Measurements from ENCODE around the gene GNA14. TPM values are rescaled to one million over a fixed set of nuclear protein-coding genes. Genes with fewer than 3 reads are reported as not detected.

Gene GNA14
- total RNA-seq, 1 experiment from 2014 or later = 1.3 TPM

DNA sequence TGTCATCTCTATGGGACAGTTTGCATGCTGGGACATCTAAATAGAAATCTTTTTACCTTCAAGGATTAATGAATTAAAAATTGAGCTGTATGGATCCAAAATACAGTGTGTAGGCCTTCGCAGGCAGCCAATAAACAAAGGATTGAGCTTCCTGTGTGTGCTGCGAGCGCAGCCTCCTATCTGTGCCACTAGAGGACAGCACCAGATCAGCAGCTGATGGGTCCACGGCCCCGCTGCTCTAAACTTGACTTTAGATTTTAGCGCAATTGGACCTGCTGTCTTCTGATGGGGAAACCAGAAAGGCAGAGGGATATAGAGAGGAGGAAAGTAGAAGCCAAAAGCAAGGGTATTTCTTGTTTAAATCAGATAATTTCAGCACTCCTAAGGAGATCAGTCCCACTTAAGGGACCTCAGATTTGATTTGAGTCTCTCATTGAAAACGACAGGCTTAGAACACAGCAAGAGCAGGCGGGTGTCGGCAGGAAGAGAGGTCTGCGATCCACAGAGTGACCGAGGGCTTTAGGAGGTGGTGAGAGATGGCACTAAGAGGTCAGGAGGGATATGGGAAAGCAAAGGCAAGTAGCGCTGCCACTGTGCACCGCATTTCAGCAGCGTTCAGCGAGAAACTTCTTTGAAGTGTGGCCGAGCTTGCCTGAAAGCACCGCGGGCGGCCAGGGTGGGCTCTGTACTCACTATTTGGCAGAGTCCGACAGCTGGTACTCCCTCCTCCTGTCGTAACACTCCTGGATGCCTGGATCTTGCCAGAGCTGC is 214.3 kb downstream of the GNA14 start:
- H4K20me1 ChIP-seq (ENCODE audit: insufficient read depth) = no peaks in the 10 kb centered on the region
- peak in 1 of 2 experiments; percentile 51 for DNase-seq
- H3K27ac ChIP-seq = no peak overlapping the region
- intact Hi-C loops (cut with micrococcal nuclease; ENCODE audit: unreplicated experiment) = loop anchor here (1.0 to 2.0 kb wide), 4 partner anchors 15 to 687 kb away; no protein-coding TSS in a partner anchor
- CTCF ChIA-PET = interaction anchor here (0.5 to 2.3 kb wide), 14 partner anchors 9 to 688 kb away, joined by 3 to 17 read pairs (median 4); no protein-coding TSS in a partner anchor
- TF ChIP-seq, protein P1, sequence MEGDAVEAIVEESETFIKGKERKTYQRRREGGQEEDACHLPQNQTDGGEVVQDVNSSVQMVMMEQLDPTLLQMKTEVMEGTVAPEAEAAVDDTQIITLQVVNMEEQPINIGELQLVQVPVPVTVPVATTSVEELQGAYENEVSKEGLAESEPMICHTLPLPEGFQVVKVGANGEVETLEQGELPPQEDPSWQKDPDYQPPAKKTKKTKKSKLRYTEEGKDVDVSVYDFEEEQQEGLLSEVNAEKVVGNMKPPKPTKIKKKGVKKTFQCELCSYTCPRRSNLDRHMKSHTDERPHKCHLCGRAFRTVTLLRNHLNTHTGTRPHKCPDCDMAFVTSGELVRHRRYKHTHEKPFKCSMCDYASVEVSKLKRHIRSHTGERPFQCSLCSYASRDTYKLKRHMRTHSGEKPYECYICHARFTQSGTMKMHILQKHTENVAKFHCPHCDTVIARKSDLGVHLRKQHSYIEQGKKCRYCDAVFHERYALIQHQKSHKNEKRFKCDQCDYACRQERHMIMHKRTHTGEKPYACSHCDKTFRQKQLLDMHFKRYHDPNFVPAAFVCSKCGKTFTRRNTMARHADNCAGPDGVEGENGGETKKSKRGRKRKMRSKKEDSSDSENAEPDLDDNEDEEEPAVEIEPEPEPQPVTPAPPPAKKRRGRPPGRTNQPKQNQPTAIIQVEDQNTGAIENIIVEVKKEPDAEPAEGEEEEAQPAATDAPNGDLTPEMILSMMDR (conservative IDR thresholded peaks at IDR 0.05) = peak; percentile 92
- no peak for TF ChIP-seq EZH2 (IDR thresholded peaks at IDR 0.05; ENCODE audit: low read depth)
- no peaks in the 10 kb centered on the region for H3K36me3 ChIP-seq (ENCODE audit: low read depth)
- H3F3A ChIP-seq (ENCODE audit: insufficient read depth, low read depth) = no peaks in the 10 kb centered on the region
- H3K9me2 ChIP-seq (ENCODE audit: insufficient read depth) = no peaks in the 10 kb centered on the region
- no peaks in the 10 kb centered on the region for H3K27me3 ChIP-seq (ENCODE audit: insufficient read depth, low read depth)
- no peak overlapping the region for H3K4me2 ChIP-seq
- H3K4me3 ChIP-seq = no peak overlapping the region
- no peaks in the 10 kb centered on the region for H3K9me3 ChIP-seq (ENCODE audit: insufficient read depth, low read depth)
- no peaks in the 10 kb centered on the region for H3K79me2 ChIP-seq (ENCODE audit: low read depth)
- no TSS peak for BruUV-seq (replicated peaks)
- no peak overlapping the region for H2AFZ ChIP-seq
- H3K4me1 ChIP-seq (replicated peaks; ENCODE audit: insufficient read depth) = no peaks in the 10 kb centered on the region
- POLR2A ChIA-PET (ENCODE audit: unreplicated experiment) = no interaction called here

DNA sequence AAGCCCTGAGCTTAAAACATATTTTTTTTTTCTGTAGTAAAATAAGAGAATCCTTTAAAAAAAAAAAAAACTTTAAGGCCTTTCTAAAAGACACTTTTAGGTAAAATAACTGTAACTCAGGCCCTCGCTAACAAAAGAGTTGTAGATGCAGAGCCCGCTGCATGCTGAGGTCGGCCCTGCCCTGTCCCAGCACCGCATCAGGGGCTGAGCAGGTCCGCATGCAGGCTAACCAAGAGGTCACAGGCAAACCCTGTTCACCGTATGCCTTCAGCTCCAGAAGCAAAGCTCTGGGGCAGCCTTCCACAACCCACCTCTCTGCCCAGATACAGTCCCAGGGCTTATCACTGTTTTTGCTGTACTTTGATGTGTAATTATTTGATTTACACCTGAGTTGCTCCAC is 216.1 kb downstream of the GNA14 start:
- H3K36me3 ChIP-seq (ENCODE audit: low read depth) = no peaks in the 10 kb centered on the region
- TF ChIP-seq, protein P1 (conservative IDR thresholded peaks at IDR 0.05) = no peak
- TF ChIP-seq EZH2 (IDR thresholded peaks at IDR 0.05; ENCODE audit: low read depth) = no peak
- H3K4me1 ChIP-seq (replicated peaks; ENCODE audit: insufficient read depth) = no peaks in the 10 kb centered on the region
- H3K27ac ChIP-seq = no peak overlapping the region
- H3K9me2 ChIP-seq (ENCODE audit: insufficient read depth) = no peaks in the 10 kb centered on the region
- ChIA-PET CTCF (no interaction called here), POLR2A (ENCODE audit: unreplicated experiment) (no interaction called here)
- intact Hi-C loops (cut with micrococcal nuclease; ENCODE audit: unreplicated experiment) = loop anchor here (2.0 kb wide), 1 partner anchor 17 kb away; no protein-coding TSS in a partner anchor
- H3F3A ChIP-seq (ENCODE audit: insufficient read depth, low read depth) = no peaks in the 10 kb centered on the region
- H2AFZ ChIP-seq = no peak overlapping the region
- H3K79me2 ChIP-seq (ENCODE audit: low read depth) = no peaks in the 10 kb centered on the region
- no peaks in the 10 kb centered on the region for H4K20me1 ChIP-seq (ENCODE audit: insufficient read depth)
- H3K4me2 ChIP-seq = no peak overlapping the region
- no peak overlapping the region for H3K4me3 ChIP-seq
- no peak for DNase-seq
- H3K27me3 ChIP-seq (ENCODE audit: insufficient read depth, low read depth) = no peaks in the 10 kb centered on the region
- BruUV-seq (replicated peaks) = no TSS peak
- no peaks in the 10 kb centered on the region for H3K9me3 ChIP-seq (ENCODE audit: insufficient read depth, low read depth)

DNA sequence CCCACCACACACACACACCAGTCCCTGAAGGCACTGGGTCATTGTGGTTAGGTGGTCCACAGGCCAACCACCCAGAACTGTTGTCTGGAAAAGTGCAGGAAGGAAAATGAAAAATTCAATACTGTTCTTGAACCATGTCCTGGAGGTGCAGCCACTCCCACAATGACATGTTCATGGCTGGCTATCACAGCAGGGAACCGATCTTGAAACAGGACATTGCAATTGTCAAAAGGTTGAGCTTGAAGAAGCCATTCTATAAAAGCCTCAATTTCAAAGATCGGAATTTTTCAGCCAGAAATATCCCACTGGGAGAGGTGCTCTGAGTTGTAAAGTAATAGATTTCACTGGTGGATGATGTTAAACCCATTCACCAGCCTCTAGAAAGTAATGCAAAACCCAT is 218.2 kb downstream of the GNA14 start:
- Histone ChIP-seq H3K4me3 (no peak overlapping the region), H3K4me2 (no peak overlapping the region), H3K27me3 (ENCODE audit: insufficient read depth, low read depth) (no peaks in the 10 kb centered on the region), H3K4me1 (replicated peaks; ENCODE audit: insufficient read depth) (no peaks in the 10 kb centered on the region), H3K27ac (no peak overlapping the region), H3K9me3 (ENCODE audit: insufficient read depth, low read depth) (no peaks in the 10 kb centered on the region), H3K79me2 (ENCODE audit: low read depth) (no peaks in the 10 kb centered on the region), H3K9me2 (ENCODE audit: insufficient read depth) (no peaks in the 10 kb centered on the region), H2AFZ (no peak overlapping the region), H3K36me3 (ENCODE audit: low read depth) (no peaks in the 10 kb centered on the region), H3F3A (ENCODE audit: insufficient read depth, low read depth) (no peaks in the 10 kb centered on the region), H4K20me1 (ENCODE audit: insufficient read depth) (no peaks in the 10 kb centered on the region)
- POLR2A ChIA-PET (ENCODE audit: unreplicated experiment) = no interaction called here
- CTCF ChIA-PET = no interaction called here
- DNase-seq = no peak
- intact Hi-C loops (cut with micrococcal nuclease; ENCODE audit: unreplicated experiment) = no loop called here
- BruUV-seq (replicated peaks) = no TSS peak
- TF ChIP-seq, protein P1 (conservative IDR thresholded peaks at IDR 0.05) = no peak
- no peak for TF ChIP-seq EZH2 (IDR thresholded peaks at IDR 0.05; ENCODE audit: low read depth)

All from PC-9 (cell line).